ENCODE measurements around the gene KLK5.

DNA sequence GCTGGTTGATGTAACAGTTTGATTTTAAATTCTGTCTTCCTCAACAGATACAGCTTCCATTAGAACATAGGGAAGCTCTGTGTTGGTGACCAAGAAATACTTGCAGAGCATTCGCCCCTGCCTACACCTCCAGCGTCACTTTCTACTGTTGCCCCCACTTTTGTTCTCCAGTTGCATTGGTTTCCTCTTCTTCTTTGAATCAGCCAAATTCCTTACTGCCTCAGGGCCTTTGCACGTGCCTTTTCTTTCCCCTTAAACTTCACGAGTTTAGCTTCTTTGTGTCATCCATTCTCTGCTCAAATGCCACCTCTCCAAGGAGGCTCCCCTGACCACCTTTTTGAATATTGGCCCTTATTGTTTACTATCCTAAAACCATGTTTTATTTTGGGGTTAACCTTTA lies 5.7 kb downstream of the KLK5 start:
- TF ChIP-seq CTCF (IDR thresholded peaks at IDR 0.05) (no peak), POLR2AphosphoS5 (IDR thresholded peaks at IDR 0.05) (no peak)
